IgD-negative memory B cell (primary cell): ENCODE measurements around the gene ABR. TPM values are rescaled to one million over a fixed set of nuclear protein-coding genes. Genes with fewer than 3 reads are reported as not detected.
"Not testable (repeated sequence)": the region's sequence is repeated elsewhere in the genome, so short reads cannot be mapped to it uniquely, and the experiment has no call there.

Experiments used
- H3K27ac Mint-ChIP-seq, 3 donors: one replicate each; pipeline ENCODE4 v1.8.0; 2020 to 2022; ENCODE audit warnings: mild to moderate bottlenecking in 3 of 3, mixed read lengths in 3 of 3, moderate library complexity in 1 of 3
- H3K27me3 Mint-ChIP-seq: one replicate; pipeline ENCODE4 v1.8.0; 2021; ENCODE audit warnings: mixed read lengths
- H3K36me3 Mint-ChIP-seq: one replicate; pipeline ENCODE4 v1.8.0; 2020; ENCODE audit warnings: mild to moderate bottlenecking, mixed read lengths
- H3K4me1 Mint-ChIP-seq, 3 donors: one replicate each; pipeline ENCODE4 v1.8.0; 2020 to 2022; ENCODE audit warnings: mixed read lengths in 3 of 3, mild to moderate bottlenecking in 1 of 3
- H3K4me3 Mint-ChIP-seq, 4 donors: one replicate each; pipeline ENCODE4 v1.8.0; 2020 to 2022; ENCODE audit warnings: mild to moderate bottlenecking in 4 of 4, mixed read lengths in 4 of 4, moderate library complexity in 3 of 4
- H3K9me3 Mint-ChIP-seq, 3 donors: one replicate each; pipeline ENCODE4 v1.8.0; 2020 to 2021; ENCODE audit warnings: mixed read lengths in 3 of 3, mild to moderate bottlenecking in 1 of 3
- polyA plus RNA-seq: library from polyadenylated mRNA; unstranded; fragments of 300-500 nt; fragmentation: Illumina TruSeq; gene quantifications from one replicate; pipeline ENCODE4 v1.2.3, GENCODE V29; 2021

ABR gene
- polyA plus RNA-seq, 1 donor from 2014 or later = 19.2 TPM

GRCh38 chr17:1134634-1135324, 45.0 kb downstream of the ABR start:
- no peak overlapping the region for H3K4me3 Mint-ChIP-seq
- H3K27me3 Mint-ChIP-seq = no peaks in the 10 kb centered on the region
- peaks cover 2 to 4% (median 2%) of the 10 kb centered on the region in 3 donors for H3K4me1 Mint-ChIP-seq
- H3K27ac Mint-ChIP-seq = no peak overlapping the region
- peaks cover 1% of the 10 kb centered on the region for H3K36me3 Mint-ChIP-seq
- H3K9me3 Mint-ChIP-seq = no peaks in the 10 kb centered on the region

DNA sequence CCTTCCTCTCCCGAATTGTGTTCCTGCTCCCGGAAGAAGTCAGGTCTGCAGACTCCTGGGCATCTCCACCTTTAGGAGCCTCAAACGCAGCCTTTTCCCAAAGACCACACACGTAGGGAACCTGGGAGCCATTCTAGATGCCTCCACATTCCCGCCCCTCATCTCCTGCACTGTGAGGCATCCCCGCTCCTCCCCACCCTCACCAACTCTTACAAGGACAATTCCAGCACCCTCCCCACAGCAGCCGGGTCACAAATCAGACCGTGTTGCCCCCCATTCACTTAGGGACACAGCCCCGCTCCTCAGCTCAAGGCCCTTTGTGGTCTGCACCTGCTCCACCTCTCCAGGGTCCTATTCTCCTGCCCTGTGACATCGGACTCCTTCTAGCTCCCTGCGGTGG, 49.6 kb downstream of the ABR start:
- H3K9me3 Mint-ChIP-seq = peaks cover 0 to 2% (median 0%) of the 10 kb centered on the region in 3 donors
- H3K36me3 Mint-ChIP-seq = peaks cover 3% of the 10 kb centered on the region
- H3K27ac Mint-ChIP-seq = no peak overlapping the region
- H3K27me3 Mint-ChIP-seq = no peaks in the 10 kb centered on the region
- peaks cover 0 to 2% (median 1%) of the 10 kb centered on the region in 3 donors for H3K4me1 Mint-ChIP-seq
- no peak overlapping the region for H3K4me3 Mint-ChIP-seq

GRCh38 chr17:1128463-1128862, 51.3 kb downstream of the ABR start:
- H3K9me3 Mint-ChIP-seq, H3K36me3 Mint-ChIP-seq, H3K27ac Mint-ChIP-seq, H3K4me1 Mint-ChIP-seq, H3K27me3 Mint-ChIP-seq, H3K4me3 Mint-ChIP-seq: not testable (repeated sequence)

DNA sequence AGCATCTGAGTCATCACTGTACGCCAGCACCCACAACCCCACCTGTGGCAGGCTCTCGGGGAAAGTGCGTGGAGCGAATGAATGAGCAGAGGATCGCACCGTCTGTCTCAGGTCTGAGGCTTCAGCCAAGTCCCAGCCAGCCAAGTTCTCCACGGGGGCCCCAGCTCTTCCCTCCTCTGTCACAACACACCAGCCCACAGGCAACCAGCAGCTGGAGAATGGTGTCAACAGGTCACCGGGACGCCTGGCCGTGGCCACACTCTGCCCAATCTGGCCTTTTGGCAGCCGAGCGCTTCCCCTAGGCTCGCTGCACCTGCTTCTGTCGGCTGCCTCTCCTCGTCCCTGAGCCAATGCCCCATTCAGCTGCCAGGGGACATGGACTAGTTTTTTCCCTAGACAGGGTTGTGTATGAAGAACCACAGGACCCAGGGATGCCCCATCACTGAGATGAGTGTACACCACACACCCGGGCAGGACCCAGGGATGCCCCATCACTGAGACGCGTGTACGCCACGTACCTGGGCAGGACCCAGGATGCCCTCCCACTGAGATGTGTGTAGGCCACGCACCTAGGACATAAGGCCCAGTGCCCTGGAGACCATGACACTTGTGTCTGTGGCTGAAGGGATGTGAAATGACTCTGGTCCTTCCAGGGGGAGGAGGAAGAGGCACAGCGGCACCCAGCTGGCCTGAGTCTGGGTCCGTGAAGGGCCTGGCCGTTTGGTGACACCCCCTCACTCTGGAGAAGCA, 52.8 kb downstream of the ABR start:
- Mint-ChIP-seq H3K4me3 (peak overlapping the region in 1 of 4 donors; percentile 17), H3K4me1 (peaks cover 6 to 13% (median 9%) of the 10 kb centered on the region in 3 donors), H3K9me3 (peaks cover 0 to 2% (median 0%) of the 10 kb centered on the region in 3 donors), H3K36me3 (peaks cover 3% of the 10 kb centered on the region), H3K27ac (no peak overlapping the region), H3K27me3 (no peaks in the 10 kb centered on the region)

DNA sequence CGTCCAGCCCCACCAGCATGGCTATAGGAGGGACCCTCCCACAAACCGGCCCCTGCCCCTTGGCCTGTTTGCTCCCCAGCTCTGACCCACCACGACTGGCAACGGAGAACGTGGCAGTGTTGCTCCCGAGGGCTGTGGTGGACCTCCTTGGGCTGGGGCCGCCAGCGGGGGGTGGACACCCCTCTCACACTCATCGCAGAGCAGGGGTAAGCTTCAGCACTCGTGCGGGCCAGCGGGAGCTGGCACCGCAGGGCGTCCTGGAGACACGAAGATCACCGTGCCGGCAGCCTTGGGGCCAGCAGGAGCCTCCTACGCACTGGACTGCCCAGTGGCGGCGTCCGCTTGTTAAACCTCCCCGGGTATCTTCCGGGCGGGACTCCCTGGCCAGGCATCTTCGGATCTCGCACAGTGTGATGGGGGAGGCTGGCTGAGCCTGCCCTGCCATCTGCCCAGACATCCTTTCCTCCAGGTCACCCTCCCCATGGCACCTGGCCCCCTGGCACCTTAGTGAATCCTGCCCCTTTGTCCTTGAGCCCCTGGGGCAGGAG, 53.5 kb downstream of the ABR start:
- H3K9me3 Mint-ChIP-seq = peaks cover 0 to 2% (median 0%) of the 10 kb centered on the region in 3 donors

DNA sequence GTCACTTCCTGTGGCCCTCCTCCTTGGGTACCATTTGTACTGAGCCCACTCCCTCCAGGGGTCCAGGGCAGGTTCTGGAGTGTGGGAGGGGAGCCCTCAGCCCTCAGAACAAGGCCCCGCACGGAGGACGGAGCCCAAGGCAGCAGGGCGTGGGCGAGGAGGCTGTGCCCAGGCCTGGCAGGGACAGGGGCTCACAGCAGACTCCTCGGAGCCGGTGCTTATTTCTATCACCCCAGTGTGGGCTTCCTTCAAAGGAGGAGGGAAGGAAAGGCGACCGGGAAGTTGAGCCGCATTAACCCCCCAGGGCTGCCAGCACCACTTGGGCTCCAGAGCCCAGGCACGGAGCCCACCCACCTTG, 54.0 kb downstream of the ABR start:
- H3K4me1 Mint-ChIP-seq = peaks cover 6 to 13% (median 7%) of the 10 kb centered on the region in 3 donors
- no peak overlapping the region for H3K27ac Mint-ChIP-seq
- peaks cover 0 to 2% (median 0%) of the 10 kb centered on the region in 3 donors for H3K9me3 Mint-ChIP-seq
- H3K27me3 Mint-ChIP-seq = no peaks in the 10 kb centered on the region
- no peak overlapping the region for H3K4me3 Mint-ChIP-seq
- peaks cover 1% of the 10 kb centered on the region for H3K36me3 Mint-ChIP-seq

More for the DNA sequence above, 53.5 kb downstream of the ABR start:
- Mint-ChIP-seq H3K27ac (no peak overlapping the region), H3K4me1 (peaks cover 6 to 13% (median 7%) of the 10 kb centered on the region in 3 donors), H3K4me3 (no peak overlapping the region), H3K36me3 (peaks cover 1% of the 10 kb centered on the region), H3K27me3 (no peaks in the 10 kb centered on the region)

GRCh38 chr17:1124896-1125787, 54.6 kb downstream of the ABR start:
- H3K4me1 Mint-ChIP-seq = peaks cover 6 to 13% (median 7%) of the 10 kb centered on the region in 3 donors

GRCh38 chr17:1123921-1124715, 55.7 kb downstream of the ABR start:
- H3K27me3 Mint-ChIP-seq = no peaks in the 10 kb centered on the region

More at GRCh38 chr17:1124896-1125787, 54.6 kb downstream of the ABR start:
- Mint-ChIP-seq H3K27ac (peak overlapping the region in 1 of 3 donors; percentile 18), H3K9me3 (peaks cover 0 to 2% (median 0%) of the 10 kb centered on the region in 3 donors), H3K36me3 (peaks cover 1% of the 10 kb centered on the region), H3K27me3 (no peaks in the 10 kb centered on the region), H3K4me3 (peak overlapping the region in 1 of 4 donors; percentile 72)

DNA sequence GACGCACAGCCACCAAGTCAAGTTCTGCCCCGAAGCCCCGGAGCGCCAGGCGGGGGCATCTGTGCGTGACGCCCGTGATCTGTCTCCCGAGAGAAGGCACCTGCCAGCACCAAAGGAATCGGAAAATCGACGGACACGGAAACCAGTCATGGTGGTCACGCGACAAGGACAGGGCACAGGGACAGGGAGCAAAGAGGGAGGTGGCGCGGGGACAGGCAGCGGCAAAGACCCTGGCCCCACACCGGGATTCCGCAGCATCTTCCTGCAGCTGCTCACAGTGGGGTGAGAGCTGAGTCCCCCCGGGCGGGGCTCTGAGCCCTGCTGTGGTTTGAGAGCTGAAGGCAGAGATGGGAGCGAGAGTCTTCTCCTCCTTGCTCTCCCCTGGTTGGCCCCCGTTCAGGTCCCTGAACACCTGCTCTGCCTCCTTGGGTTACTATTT, 56.4 kb downstream of the ABR start:
- no peaks in the 10 kb centered on the region for H3K27me3 Mint-ChIP-seq
- H3K36me3 Mint-ChIP-seq = peaks cover 3% of the 10 kb centered on the region
- no peaks in the 10 kb centered on the region for H3K9me3 Mint-ChIP-seq
- H3K27ac Mint-ChIP-seq = no peak overlapping the region
- peaks cover 6 to 13% (median 7%) of the 10 kb centered on the region in 3 donors for H3K4me1 Mint-ChIP-seq
- no peak overlapping the region for H3K4me3 Mint-ChIP-seq

More at GRCh38 chr17:1123921-1124715, 55.7 kb downstream of the ABR start:
- Mint-ChIP-seq H3K36me3 (peaks cover 3% of the 10 kb centered on the region), H3K4me3 (no peak overlapping the region), H3K27ac (peak overlapping the region in 1 of 3 donors; percentile 18), H3K4me1 (peaks cover 6 to 13% (median 7%) of the 10 kb centered on the region in 3 donors), H3K9me3 (peaks cover 0 to 2% (median 0%) of the 10 kb centered on the region in 3 donors)

- no peaks in the 10 kb centered on the region for H3K27me3 Mint-ChIP-seq
- peaks cover 6 to 13% (median 7%) of the 10 kb centered on the region in 3 donors for H3K4me1 Mint-ChIP-seq
- peak overlapping the region in 2 of 3 donors; percentile 45 to 80 for H3K27ac Mint-ChIP-seq
- no peaks in the 10 kb centered on the region for H3K9me3 Mint-ChIP-seq
- H3K4me3 Mint-ChIP-seq = peak overlapping the region in 1 of 4 donors; percentile 29
- peaks cover 3% of the 10 kb centered on the region for H3K36me3 Mint-ChIP-seq
Measured at GRCh38 chr17:1122533-1123392, 57.0 kb downstream of the ABR start.

DNA sequence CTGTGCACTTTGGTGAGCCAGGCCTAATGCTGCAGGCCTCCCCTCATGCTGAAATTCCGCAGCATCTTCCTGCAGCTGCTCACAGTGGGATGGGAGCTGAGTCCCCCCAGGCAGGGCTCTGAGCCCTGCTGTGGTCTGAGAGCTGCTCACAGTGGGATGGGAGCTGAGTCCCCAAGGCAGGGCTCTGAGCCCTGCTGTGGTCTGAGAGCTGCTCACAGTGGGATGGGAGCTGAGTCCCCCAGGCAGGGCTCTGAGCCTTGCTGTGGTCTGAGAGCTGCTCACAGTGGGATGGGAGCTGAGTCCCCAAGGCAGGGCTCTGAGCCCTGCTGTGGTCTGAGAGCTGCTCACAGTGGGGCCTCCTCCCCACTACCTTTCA, 58.4 kb downstream of the ABR start:
- H3K9me3 Mint-ChIP-seq, H3K27ac Mint-ChIP-seq, H3K27me3 Mint-ChIP-seq, H3K4me3 Mint-ChIP-seq, H3K36me3 Mint-ChIP-seq: not testable (repeated sequence)
- H3K4me1 Mint-ChIP-seq = peaks cover 6 to 12% (median 7%) of the 10 kb centered on the region in 3 donors

DNA sequence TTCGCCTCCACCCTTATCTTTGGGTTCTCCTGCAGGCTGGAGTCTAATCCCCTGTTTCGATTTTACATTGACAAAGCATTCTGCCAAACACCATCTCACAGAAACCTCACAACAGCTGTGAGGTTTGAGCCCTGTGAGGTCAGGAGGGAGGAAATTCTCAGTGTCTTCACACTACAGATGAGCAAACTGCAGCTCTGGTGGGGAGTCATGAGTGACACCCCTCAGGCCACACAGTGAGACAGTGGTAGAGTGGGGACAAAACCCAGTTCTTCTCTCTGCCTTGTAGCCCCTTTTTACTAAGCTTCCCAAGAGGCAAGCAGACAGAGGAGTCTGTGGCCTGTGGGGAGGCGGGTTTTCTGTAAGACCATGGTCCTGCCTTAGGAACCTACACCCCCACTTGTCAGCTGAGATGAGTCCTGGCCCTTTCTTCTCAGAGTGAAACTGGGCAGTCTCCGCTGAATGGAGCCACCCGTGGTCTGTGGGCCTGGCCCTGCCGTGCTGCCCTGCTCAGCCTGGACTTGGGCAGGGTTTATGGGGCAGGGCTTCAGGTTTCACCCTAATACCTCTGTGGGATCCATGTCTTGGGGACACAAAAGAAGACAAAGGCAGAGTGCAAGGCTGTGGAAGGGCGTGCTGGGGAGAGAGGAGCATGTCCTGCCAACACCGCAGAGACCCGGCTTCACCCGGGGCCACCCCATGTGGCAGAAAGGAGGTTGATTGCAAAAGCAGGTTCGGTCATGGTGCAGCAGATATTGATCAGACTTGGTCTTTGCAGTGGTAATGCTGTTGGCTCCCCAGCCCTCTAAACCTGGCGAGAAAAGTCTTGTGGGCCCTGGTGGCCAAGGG, 59.0 kb downstream of the ABR start:
- Mint-ChIP-seq H3K4me1 (peaks cover 6 to 14% (median 7%) of the 10 kb centered on the region in 3 donors), H3K27me3 (no peaks in the 10 kb centered on the region), H3K4me3 (no peak overlapping the region), H3K9me3 (no peaks in the 10 kb centered on the region), H3K36me3 (peaks cover 3% of the 10 kb centered on the region), H3K27ac (no peak overlapping the region)
